ENCODE data around the gene CDK18.

GRCh38 chr1:205541161-205541886 lies 36.9 kb downstream of the CDK18 start:
- TF ChIP-seq CTCF (conservative IDR thresholded peaks at IDR 0.05 in 1 of 2, IDR thresholded peaks at IDR 0.05 in 1 of 2; ENCODE audit: extremely low read depth in 1 of 2, insufficient read depth in 1 of 2, low read depth in 1 of 2, low read length in 2 of 2) (no peak), EZH2 (IDR thresholded peaks at IDR 0.05; ENCODE audit: borderline replicate concordance, low read length) (no peak)

All from mammary epithelial cell (primary cell).